ENCODE data around the gene BRINP1. TPM values are rescaled to one million over a fixed set of nuclear protein-coding genes. Genes with fewer than 3 reads are reported as not detected.

BRINP1 gene
- total RNA-seq, 1 experiment from 2014 or later, result 14.0 TPM

DNA sequence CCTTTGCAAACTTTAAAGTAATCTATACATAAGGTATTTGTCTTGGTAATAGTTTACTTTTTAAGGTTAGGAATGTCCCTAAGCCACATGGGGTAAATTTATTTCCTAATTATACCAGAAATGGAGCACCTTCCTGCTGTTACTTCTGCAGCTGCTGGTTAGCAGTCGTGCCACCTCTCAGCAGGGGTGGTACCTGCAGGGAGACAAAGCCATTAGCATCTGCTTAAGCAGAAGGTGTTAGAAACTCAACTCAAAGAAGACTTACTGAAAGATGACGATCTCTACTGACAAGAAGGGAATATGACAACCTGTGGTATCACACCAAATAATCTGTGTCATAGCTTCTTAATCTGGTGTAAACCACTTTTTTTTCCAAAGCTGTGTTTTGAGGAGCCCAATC lies 173.7 kb downstream of the BRINP1 start:
- H3K79me1 ChIP-seq (ENCODE audit: insufficient read depth, low read depth, low read length, poor library complexity, severe bottlenecking), result no peaks in the 10 kb centered on the region
- DNase-seq, result peak; percentile 57
- H2BK20ac ChIP-seq (ENCODE audit: low read depth, low read length, poor library complexity, severe bottlenecking), result no peak overlapping the region
- H3K9ac ChIP-seq (ENCODE audit: extremely low read depth, insufficient read length, low read length), result no peak overlapping the region
- no peak overlapping the region for H2BK12ac ChIP-seq (ENCODE audit: insufficient read length, low read depth, low read length)
- no peak overlapping the region for H2BK15ac ChIP-seq (ENCODE audit: low read depth, low read length)
- Mint-ChIP-seq H3K4me3 (no peak overlapping the region), H3K9me3 (no peaks in the 10 kb centered on the region), H3K27me3 (ENCODE audit: low read depth) (no peaks in the 10 kb centered on the region), H3K36me3 (ENCODE audit: insufficient read depth in 1 of 3, low read depth in 3 of 3) (peaks cover 0 to 2% (median 0%) of the 10 kb centered on the region in 3 experiments; a peak in 3 of 7 replicates), H3K27ac (no peak overlapping the region), H3K4me1 (peaks cover 16% of the 10 kb centered on the region in 2 experiments)
- H2BK5ac ChIP-seq (ENCODE audit: insufficient read length, low read length), result no peak overlapping the region
- TF ChIP-seq, protein P1, sequence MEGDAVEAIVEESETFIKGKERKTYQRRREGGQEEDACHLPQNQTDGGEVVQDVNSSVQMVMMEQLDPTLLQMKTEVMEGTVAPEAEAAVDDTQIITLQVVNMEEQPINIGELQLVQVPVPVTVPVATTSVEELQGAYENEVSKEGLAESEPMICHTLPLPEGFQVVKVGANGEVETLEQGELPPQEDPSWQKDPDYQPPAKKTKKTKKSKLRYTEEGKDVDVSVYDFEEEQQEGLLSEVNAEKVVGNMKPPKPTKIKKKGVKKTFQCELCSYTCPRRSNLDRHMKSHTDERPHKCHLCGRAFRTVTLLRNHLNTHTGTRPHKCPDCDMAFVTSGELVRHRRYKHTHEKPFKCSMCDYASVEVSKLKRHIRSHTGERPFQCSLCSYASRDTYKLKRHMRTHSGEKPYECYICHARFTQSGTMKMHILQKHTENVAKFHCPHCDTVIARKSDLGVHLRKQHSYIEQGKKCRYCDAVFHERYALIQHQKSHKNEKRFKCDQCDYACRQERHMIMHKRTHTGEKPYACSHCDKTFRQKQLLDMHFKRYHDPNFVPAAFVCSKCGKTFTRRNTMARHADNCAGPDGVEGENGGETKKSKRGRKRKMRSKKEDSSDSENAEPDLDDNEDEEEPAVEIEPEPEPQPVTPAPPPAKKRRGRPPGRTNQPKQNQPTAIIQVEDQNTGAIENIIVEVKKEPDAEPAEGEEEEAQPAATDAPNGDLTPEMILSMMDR (conservative IDR thresholded peaks at IDR 0.05), result no peak
- WGBS (ENCODE audit: extremely low coverage, insufficient read length, low lambda C conversion rate), result no CpG with 5 or more reads among the region's 2 CpGs
- H4K5ac ChIP-seq (ENCODE audit: insufficient read length, low read depth, low read length), result no peak overlapping the region
- H3K56ac ChIP-seq (ENCODE audit: insufficient read length, low read depth, low read length), result no peak overlapping the region
- no peak overlapping the region for H3K27ac ChIP-seq (ENCODE audit: insufficient read length, low read depth, low read length)
- H3K18ac ChIP-seq (ENCODE audit: insufficient read length, low read depth, low read length), result no peak overlapping the region
- H3K27me3 ChIP-seq (ENCODE audit: insufficient read depth, low read length), result no peaks in the 10 kb centered on the region
- no peak overlapping the region for H2AFZ ChIP-seq (ENCODE audit: low read length)
- H2AK5ac ChIP-seq (ENCODE audit: insufficient read length, low read length), result no peak overlapping the region
- H3K9me3 ChIP-seq (ENCODE audit: control insufficient read depth, low read depth, low read length), result no peaks in the 10 kb centered on the region
- no peaks in the 10 kb centered on the region for H3K79me2 ChIP-seq (ENCODE audit: insufficient read depth, low read length)
- H3K23me2 ChIP-seq (ENCODE audit: insufficient read length, low read depth, low read length, poor library complexity, severe bottlenecking), result no peaks in the 10 kb centered on the region
- H2BK120ac ChIP-seq (ENCODE audit: low read depth, low read length, poor library complexity, severe bottlenecking), result no peak overlapping the region
- no peak overlapping the region for H3T11ph ChIP-seq (ENCODE audit: low read length)
- H3K14ac ChIP-seq (ENCODE audit: insufficient read depth, low read length), result no peak overlapping the region
- H3K23ac ChIP-seq (ENCODE audit: insufficient read length, low read depth, low read length), result no peak overlapping the region
- no peaks in the 10 kb centered on the region for H4K20me1 ChIP-seq (ENCODE audit: control insufficient read depth, insufficient read depth, insufficient read length)
- no peak overlapping the region for H4K91ac ChIP-seq (ENCODE audit: insufficient read length, low read depth, low read length)
- no peak overlapping the region for H3K4me2 ChIP-seq (ENCODE audit: insufficient read depth, insufficient read length, low read length)
- H3K4me1 ChIP-seq (ENCODE audit: insufficient read depth, low read length), result peaks cover 3% of the 10 kb centered on the region; the same call in 1 of the 2 replicates
- no peak overlapping the region for H4K8ac ChIP-seq (replicated peaks; ENCODE audit: insufficient read length, low read depth, low read length)
- H3K4ac ChIP-seq (ENCODE audit: low read depth, low read length), result no peak overlapping the region

Measured in H9 (cell line).